Measurements from ENCODE around the gene CACNA1F. TPM values are rescaled to one million over a fixed set of nuclear protein-coding genes. Genes with fewer than 3 reads are reported as not detected.

Gene CACNA1F
- total and polyA plus RNA-seq, 9 of the 15 experiments (the other 6 are each of a cell fraction or from before 2014, with no cell fraction given), result under 0.01 to 0.41 (median 0.03) TPM; not detected in 3

DNA sequence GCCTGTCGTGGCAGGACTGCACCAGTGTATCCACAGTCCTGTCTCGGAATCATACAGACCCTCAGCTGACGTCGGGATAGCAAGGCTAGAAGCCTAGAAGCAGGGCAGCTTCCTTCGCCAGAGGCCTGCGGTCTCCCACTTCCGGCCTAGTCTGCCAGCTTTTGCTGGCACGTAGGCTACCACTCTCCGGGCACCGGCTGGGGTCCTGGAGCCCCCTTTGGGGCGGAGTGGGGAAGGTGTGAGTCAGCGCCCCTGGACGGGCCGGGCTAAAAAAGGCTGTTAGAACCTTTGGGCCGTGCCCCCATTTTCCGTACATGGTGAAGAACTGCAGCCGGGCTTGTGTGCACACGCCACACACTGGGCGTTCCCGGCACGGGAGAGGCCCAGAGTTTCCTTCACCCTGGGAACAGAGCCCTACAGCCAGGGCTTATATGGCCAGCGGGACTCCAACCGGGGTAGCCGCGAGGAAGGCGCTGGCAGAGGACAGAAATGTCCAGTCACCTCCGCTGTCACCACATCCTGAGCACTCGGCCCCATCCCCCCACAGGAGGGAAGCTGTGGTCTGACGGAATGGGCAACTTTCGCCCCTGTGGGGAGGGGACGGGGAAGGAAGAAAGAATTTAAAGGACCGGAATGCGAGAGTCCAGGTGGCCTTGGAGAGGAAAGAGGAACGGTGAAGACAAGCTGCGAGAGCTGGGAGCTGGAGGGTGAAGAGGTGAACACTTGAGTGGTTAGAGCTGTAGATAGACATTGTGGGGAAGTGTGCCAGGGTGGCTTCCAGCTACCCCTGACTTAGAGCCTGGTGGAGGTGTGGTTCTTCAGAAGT is 66.0 kb downstream of the CACNA1F start (continued):
- TF ChIP-seq, protein P1, sequence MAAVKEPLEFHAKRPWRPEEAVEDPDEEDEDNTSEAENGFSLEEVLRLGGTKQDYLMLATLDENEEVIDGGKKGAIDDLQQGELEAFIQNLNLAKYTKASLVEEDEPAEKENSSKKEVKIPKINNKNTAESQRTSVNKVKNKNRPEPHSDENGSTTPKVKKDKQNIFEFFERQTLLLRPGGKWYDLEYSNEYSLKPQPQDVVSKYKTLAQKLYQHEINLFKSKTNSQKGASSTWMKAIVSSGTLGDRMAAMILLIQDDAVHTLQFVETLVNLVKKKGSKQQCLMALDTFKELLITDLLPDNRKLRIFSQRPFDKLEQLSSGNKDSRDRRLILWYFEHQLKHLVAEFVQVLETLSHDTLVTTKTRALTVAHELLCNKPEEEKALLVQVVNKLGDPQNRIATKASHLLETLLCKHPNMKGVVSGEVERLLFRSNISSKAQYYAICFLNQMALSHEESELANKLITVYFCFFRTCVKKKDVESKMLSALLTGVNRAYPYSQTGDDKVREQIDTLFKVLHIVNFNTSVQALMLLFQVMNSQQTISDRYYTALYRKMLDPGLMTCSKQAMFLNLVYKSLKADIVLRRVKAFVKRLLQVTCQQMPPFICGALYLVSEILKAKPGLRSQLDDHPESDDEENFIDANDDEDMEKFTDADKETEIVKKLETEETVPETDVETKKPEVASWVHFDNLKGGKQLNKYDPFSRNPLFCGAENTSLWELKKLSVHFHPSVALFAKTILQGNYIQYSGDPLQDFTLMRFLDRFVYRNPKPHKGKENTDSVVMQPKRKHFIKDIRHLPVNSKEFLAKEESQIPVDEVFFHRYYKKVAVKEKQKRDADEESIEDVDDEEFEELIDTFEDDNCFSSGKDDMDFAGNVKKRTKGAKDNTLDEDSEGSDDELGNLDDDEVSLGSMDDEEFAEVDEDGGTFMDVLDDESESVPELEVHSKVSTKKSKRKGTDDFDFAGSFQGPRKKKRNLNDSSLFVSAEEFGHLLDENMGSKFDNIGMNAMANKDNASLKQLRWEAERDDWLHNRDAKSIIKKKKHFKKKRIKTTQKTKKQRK (IDR thresholded peaks at IDR 0.05; ENCODE audit: borderline replicate concordance, low read depth, low read length), result no peak
- TF ChIP-seq, protein P2, sequence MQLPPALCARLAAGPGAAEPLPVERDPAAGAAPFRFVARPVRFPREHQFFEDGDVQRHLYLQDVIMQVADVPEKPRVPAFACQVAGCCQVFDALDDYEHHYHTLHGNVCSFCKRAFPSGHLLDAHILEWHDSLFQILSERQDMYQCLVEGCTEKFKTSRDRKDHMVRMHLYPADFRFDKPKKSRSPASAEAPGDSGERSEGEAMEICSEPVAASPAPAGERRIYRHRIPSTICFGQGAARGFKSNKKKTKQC (CRISPR knock-in tag; IDR thresholded peaks at IDR 0.05), result no peak
- TF ChIP-seq ESRRB (CRISPR knock-in tag; IDR thresholded peaks at IDR 0.05; ENCODE audit: borderline replicate concordance) (no peak), FOSL1 (tag; conservative IDR thresholded peaks at IDR 0.05) (peak; percentile 61), ZNF140 (CRISPR knock-in tag; IDR thresholded peaks at IDR 0.05) (no peak), ZNF23 (CRISPR knock-in tag; IDR thresholded peaks at IDR 0.05) (no peak), RFX7 (CRISPR knock-in tag; IDR thresholded peaks at IDR 0.05) (no peak), PHF21A (IDR thresholded peaks at IDR 0.05; ENCODE audit: borderline replicate concordance, low read depth) (no peak), MTA1 (IDR thresholded peaks at IDR 0.05; ENCODE audit: borderline replicate concordance) (peak; percentile 47; the same call in 1 of the 2 replicates), ZNF253 (CRISPR knock-in tag; conservative IDR thresholded peaks at IDR 0.05) (no peak), BCOR (IDR thresholded peaks at IDR 0.05) (no peak), RFX1 (IDR thresholded peaks at IDR 0.05) (no peak), ZNF778 (CRISPR knock-in tag; IDR thresholded peaks at IDR 0.05) (no peak), DDX20 (tag; IDR thresholded peaks at IDR 0.05; ENCODE audit: low read depth) (no peak), ZNF239 (CRISPR knock-in tag; IDR thresholded peaks at IDR 0.05) (0 out of 2 replicates have a peak, but pooled peaks have one; percentile 4), GTF2E2 (tag; IDR thresholded peaks at IDR 0.05) (peak; percentile 74; the same call in 1 of the 2 replicates), NFIX (CRISPR knock-in tag; IDR thresholded peaks at IDR 0.05; ENCODE audit: low read depth) (no peak), IRF2 (CRISPR knock-in tag; IDR thresholded peaks at IDR 0.05) (no peak)
- TF ChIP-seq, protein P3, sequence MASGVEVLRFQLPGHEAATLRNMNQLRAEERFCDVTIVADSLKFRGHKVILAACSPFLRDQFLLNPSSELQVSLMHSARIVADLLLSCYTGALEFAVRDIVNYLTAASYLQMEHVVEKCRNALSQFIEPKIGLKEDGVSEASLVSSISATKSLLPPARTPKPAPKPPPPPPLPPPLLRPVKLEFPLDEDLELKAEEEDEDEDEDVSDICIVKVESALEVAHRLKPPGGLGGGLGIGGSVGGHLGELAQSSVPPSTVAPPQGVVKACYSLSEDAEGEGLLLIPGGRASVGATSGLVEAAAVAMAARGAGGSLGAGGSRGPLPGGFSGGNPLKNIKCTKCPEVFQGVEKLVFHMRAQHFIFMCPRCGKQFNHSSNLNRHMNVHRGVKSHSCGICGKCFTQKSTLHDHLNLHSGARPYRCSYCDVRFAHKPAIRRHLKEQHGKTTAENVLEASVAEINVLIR (CRISPR knock-in tag; IDR thresholded peaks at IDR 0.05), result no peak
- TF ChIP-seq, protein P4, sequence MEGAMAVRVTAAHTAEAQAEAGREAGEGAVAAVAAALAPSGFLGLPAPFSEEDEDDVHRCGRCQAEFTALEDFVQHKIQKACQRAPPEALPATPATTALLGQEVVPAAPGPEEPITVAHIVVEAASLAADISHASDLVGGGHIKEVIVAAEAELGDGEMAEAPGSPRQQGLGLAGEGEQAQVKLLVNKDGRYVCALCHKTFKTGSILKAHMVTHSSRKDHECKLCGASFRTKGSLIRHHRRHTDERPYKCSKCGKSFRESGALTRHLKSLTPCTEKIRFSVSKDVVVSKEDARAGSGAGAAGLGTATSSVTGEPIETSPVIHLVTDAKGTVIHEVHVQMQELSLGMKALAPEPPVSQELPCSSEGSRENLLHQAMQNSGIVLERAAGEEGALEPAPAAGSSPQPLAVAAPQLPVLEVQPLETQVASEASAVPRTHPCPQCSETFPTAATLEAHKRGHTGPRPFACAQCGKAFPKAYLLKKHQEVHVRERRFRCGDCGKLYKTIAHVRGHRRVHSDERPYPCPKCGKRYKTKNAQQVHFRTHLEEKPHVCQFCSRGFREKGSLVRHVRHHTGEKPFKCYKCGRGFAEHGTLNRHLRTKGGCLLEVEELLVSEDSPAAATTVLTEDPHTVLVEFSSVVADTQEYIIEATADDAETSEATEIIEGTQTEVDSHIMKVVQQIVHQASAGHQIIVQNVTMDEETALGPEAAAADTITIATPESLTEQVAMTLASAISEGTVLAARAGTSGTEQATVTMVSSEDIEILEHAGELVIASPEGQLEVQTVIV (CRISPR knock-in tag; IDR thresholded peaks at IDR 0.05; ENCODE audit: borderline replicate concordance), result no peak
- TF ChIP-seq, protein P5, sequence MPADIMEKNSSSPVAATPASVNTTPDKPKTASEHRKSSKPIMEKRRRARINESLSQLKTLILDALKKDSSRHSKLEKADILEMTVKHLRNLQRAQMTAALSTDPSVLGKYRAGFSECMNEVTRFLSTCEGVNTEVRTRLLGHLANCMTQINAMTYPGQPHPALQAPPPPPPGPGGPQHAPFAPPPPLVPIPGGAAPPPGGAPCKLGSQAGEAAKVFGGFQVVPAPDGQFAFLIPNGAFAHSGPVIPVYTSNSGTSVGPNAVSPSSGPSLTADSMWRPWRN (IDR thresholded peaks at IDR 0.05; ENCODE audit: low read depth), result no peak
